Osteoblast (primary cell): ENCODE results near the gene PML. TPM values are rescaled to one million over a fixed set of nuclear protein-coding genes. Genes with fewer than 3 reads are reported as not detected.
"Not testable (repeated sequence)": the region's sequence is repeated elsewhere in the genome, so short reads cannot be mapped to it uniquely, and the experiment has no call there.

Experiments
- DNase-seq: peaks from one replicate; pipeline ENCODE4 v3.0.0; 2011; ENCODE audit warnings: low spot score, mixed read lengths; ENCODE audit not compliant: insufficient read length; ENCODE audit errors: missing footprints
- H2AFZ ChIP-seq: 2 replicates; pipeline ENCODE4 v1.6.0; 2011; ENCODE audit warnings: mild to moderate bottlenecking, low read length
- H3K27ac ChIP-seq: 2 replicates; pipeline ENCODE4 v1.5.1; 2011; ENCODE audit warnings: mild to moderate bottlenecking, low read depth, low read length, moderate library complexity
- H3K27me3 ChIP-seq: 2 replicates; pipeline ENCODE4 v1.6.0; 2012; ENCODE audit warnings: mild to moderate bottlenecking, control low read depth, inconsistent platforms, low read length, moderate library complexity; ENCODE audit not compliant: insufficient read depth
- H3K36me3 ChIP-seq: 2 replicates; pipeline ENCODE4 v1.5.1; 2011; ENCODE audit warnings: mild to moderate bottlenecking, low read length, control low read depth, moderate library complexity; ENCODE audit not compliant: insufficient read depth
- H3K4me1 ChIP-seq: 2 replicates; pipeline ENCODE4 v1.5.1; 2011; ENCODE audit warnings: mild to moderate bottlenecking, low read length, control low read depth, moderate library complexity; ENCODE audit not compliant: insufficient read depth
- H3K4me2 ChIP-seq: 2 replicates; pipeline ENCODE4 v1.6.0; 2011; ENCODE audit warnings: mild to moderate bottlenecking, low read length; ENCODE audit not compliant: insufficient read depth
- H3K4me3 ChIP-seq: fragments of 200-600 bp; sonication (generic); 3 replicates; pipeline ENCODE4 v1.5.1; 2012; ENCODE audit warnings: mild to moderate bottlenecking, low read length, inconsistent platforms; ENCODE audit not compliant: insufficient read depth
- H3K79me2 ChIP-seq: 2 replicates; pipeline ENCODE4 v1.6.0; 2012; ENCODE audit warnings: mild to moderate bottlenecking, low read length, control low read depth, inconsistent platforms; ENCODE audit not compliant: insufficient read depth
- H3K9me3 ChIP-seq: 2 replicates; pipeline ENCODE4 v1.5.1; 2011; ENCODE audit warnings: low read depth, low read length, control low read depth
- H4K20me1 ChIP-seq: 2 replicates; pipeline ENCODE4 v1.6.0; 2012; ENCODE audit warnings: mild to moderate bottlenecking, low read length, control low read depth; ENCODE audit not compliant: insufficient read depth
- CTCF ChIP-seq: IDR thresholded peaks from 2 replicates; pipeline ENCODE4 v1.5.1; 2011; ENCODE audit warnings: mild to moderate bottlenecking, low read depth, low read length, moderate library complexity; ENCODE audit errors: extremely low read depth
- total RNA-seq: library from RNA; depleted of rRNA; stranded (reverse); fragments of >200 nt; gene quantifications from 2 replicates; pipeline ENCODE4 v1.2.3, GENCODE V29; 2012

PML gene
- total RNA-seq, 1 donor: 46.7 TPM

- H2AFZ ChIP-seq, H3K4me2 ChIP-seq, H3K27ac ChIP-seq, H3K9me3 ChIP-seq, H3K27me3 ChIP-seq, H3K4me1 ChIP-seq, H3K4me3 ChIP-seq, H3K36me3 ChIP-seq, H3K79me2 ChIP-seq, H4K20me1 ChIP-seq, DNase-seq: not testable (repeated sequence)
- TF ChIP-seq CTCF: peak; percentile 27
Observed at GRCh38 chr15:74065684-74066411, 71.3 kb downstream of the PML start.

GRCh38 chr15:74071645-74072044, 77.1 kb downstream of the PML start:
- not testable (repeated sequence) for H4K20me1 ChIP-seq, H3K27ac ChIP-seq, H3K4me2 ChIP-seq, H3K4me3 ChIP-seq, H3K79me2 ChIP-seq, H3K9me3 ChIP-seq, DNase-seq, H2AFZ ChIP-seq, H3K36me3 ChIP-seq, H3K4me1 ChIP-seq, H3K27me3 ChIP-seq

- not testable (repeated sequence) for H3K36me3 ChIP-seq, H3K4me1 ChIP-seq, H3K79me2 ChIP-seq, H2AFZ ChIP-seq, H3K4me2 ChIP-seq, H3K9me3 ChIP-seq, H3K4me3 ChIP-seq, H3K27ac ChIP-seq, H3K27me3 ChIP-seq, DNase-seq, H4K20me1 ChIP-seq
Observed at GRCh38 chr15:74072132-74072531, 77.6 kb downstream of the PML start.

GRCh38 chr15:74072614-74073337, 78.3 kb downstream of the PML start:
- H3K9me3 ChIP-seq, H4K20me1 ChIP-seq, H3K36me3 ChIP-seq, H3K4me1 ChIP-seq, H2AFZ ChIP-seq, H3K27ac ChIP-seq, H3K4me3 ChIP-seq, H3K4me2 ChIP-seq, H3K27me3 ChIP-seq, DNase-seq, H3K79me2 ChIP-seq: not testable (repeated sequence)

GRCh38 chr15:74075781-74076180, 81.3 kb downstream of the PML start:
- not testable (repeated sequence) for H3K27me3 ChIP-seq, H3K36me3 ChIP-seq, H2AFZ ChIP-seq, H3K4me1 ChIP-seq, H3K79me2 ChIP-seq, H3K27ac ChIP-seq, H3K4me3 ChIP-seq, DNase-seq, H3K4me2 ChIP-seq, H4K20me1 ChIP-seq, H3K9me3 ChIP-seq

- not testable (repeated sequence) for H3K27ac ChIP-seq, H3K36me3 ChIP-seq, H3K4me2 ChIP-seq, DNase-seq, H3K27me3 ChIP-seq, H3K4me3 ChIP-seq, H2AFZ ChIP-seq, H3K9me3 ChIP-seq, H4K20me1 ChIP-seq, H3K79me2 ChIP-seq, H3K4me1 ChIP-seq
Observed at GRCh38 chr15:74082450-74082849, 87.9 kb downstream of the PML start, which contains the start of gene GOLGA6A. Gene GOLGA6A, minus strand, starts transcription at chr15:74082550. Its CDS starts 41 bp downstream, at chr15:74082509.

- not testable (repeated sequence) for H3K4me2 ChIP-seq, H3K4me1 ChIP-seq, H4K20me1 ChIP-seq, H3K27me3 ChIP-seq, H3K79me2 ChIP-seq, H2AFZ ChIP-seq, H3K27ac ChIP-seq, H3K9me3 ChIP-seq, H3K36me3 ChIP-seq, H3K4me3 ChIP-seq, DNase-seq
Observed at GRCh38 chr15:74094567-74094966, 100.1 kb downstream of the PML start.

- not testable (repeated sequence) for H3K4me2 ChIP-seq, H3K4me1 ChIP-seq, H3K9me3 ChIP-seq, H3K27me3 ChIP-seq, H3K79me2 ChIP-seq, H3K4me3 ChIP-seq, DNase-seq, H4K20me1 ChIP-seq, H3K36me3 ChIP-seq, H3K27ac ChIP-seq, H2AFZ ChIP-seq
Observed at GRCh38 chr15:74095610-74096009, 101.1 kb downstream of the PML start.
